HK-2 (cell line): ENCODE measurements around the gene SFXN3.

ENCODE experiments used
- DNase-seq: peaks from one replicate; pipeline ENCODE4 v3.0.0-alpha.2; 2018; ENCODE audit not compliant: unreplicated experiment

The SFXN3 gene

DNA sequence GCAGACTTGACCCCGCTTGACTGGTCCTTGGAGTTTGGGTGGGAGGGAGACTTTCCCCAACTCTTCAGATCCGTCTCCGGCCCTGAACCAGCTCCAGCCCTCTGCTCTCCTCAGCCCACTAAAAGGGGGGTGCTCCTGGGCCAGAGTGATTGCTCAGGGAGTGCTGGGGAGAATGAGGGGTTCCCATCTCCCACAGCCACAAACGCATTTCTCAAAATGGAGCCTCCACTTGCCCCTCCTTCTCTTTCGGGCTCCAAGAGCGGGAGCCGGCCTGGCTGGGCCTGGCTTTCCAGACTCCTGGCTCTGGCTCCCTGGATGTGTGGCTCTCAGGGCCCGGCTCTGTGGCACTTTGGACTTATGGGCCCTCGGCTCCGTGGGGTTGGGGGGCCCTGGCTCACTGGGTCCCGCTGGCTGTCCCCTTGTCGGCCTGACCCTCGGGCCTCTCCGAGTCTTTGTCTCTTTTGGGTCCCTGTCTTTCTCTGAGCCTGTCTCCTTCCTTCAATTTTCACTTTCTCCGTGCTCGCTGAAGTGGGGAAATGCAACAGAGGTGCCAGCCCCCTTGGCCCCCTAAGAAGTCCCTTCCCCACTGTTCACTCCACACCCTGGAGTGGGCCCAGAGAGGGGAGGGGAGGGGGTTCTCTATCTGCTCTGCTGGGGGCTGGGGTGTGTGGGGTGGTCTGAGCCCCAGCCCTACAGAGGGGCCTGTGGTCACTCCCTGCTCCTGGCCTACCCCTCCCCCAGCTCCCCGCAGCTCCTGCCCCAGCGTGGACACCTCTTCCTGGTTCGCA lies 30.7 kb upstream of the SFXN3 start:
- DNase-seq = no peak

DNA sequence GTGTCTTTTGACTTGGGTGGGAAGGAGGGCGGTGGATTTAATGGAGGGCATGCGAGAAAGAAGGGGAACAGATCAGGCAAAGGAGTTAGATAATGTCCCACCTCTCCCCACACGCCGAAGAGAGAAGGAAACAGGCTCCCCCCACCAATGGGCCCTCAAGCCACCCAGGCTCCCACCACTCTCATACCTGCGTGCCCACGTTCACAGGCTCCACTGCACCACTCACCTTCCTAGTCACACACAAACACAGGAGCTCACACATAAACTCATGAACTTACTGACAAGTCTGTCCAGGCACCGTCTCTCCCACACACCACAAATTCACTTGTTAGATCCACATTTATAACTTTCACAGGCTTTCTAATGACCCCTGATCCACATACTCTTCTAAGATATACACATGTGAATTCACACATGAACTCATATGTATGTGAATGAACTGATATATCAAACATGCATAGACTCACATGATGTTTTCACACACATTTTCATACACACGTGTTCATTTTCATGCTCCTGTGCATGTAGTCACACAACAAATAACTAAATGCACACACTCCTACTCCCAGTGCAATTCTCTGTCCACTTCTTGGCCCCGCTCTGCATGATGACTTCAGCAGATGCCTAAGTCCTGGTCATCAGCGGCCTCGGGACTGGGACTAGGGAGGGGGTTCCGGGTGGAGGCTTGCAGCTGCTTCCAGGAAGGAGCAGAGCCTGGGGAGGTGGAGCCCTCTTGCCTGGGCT lies 29.9 kb upstream of the SFXN3 start:
- peak; percentile 74 for DNase-seq

DNA sequence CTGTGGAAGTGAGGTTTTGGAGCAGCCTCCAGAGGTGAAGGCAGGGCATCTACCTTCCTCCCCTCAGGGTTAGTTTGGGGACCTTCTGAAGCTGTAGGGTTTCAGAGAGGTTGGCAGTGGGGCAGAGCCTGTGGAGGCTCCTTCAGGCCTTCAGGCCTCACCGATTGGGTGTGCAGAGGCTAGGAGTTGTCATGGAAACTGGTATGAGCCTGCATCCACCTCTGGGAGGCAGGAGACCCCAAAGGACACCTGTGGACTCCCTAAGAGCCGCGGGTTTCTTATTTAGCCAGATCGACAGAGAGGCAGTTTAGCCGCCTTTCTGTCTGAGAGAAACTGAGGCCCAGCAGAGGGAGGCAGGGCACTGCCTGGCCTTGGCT lies 29.4 kb upstream of the SFXN3 start:
- no peak for DNase-seq

DNA sequence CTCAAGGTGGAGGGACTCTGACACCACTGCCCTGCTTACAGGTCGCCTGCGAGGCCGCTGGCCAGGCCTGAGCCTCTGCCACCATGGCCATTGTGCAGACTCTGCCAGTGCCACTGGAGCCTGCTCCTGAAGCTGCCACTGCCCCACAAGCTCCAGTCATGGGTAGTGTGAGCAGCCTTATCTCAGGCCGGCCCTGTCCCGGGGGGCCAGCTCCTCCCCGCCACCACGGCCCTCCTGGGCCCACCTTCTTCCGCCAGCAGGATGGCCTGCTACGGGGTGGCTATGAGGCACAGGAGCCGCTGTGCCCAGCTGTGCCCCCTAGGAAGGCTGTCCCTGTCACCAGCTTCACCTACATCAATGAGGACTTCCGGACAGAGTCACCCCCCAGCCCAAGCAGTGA lies 28.6 kb upstream of the SFXN3 start:
- DNase-seq = no peak

DNA sequence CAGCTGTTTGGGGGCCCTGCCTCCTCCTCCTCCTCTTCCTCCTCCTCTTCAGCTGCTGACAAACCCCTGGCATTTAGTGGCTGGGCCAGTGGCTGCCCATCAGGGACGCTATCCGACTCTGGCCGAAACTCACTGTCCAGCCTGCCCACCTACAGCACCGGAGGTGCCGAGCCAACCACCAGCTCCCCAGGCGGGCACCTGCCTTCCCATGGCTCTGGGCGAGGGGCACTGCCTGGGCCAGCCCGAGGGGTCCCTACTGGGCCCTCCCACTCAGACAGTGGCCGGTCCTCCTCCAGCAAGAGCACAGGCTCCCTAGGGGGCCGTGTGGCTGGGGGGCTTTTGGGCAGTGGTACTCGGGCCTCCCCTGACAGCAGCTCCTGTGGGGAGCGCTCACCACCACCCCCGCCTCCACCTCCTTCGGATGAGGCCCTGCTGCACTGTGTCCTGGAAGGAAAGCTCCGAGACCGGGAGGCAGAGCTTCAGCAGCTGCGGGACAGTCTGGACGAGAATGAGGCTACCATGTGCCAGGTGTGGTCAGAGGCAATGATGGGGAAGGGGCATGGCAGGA lies 27.3 kb upstream of the SFXN3 start:
- DNase-seq = no peak

DNA sequence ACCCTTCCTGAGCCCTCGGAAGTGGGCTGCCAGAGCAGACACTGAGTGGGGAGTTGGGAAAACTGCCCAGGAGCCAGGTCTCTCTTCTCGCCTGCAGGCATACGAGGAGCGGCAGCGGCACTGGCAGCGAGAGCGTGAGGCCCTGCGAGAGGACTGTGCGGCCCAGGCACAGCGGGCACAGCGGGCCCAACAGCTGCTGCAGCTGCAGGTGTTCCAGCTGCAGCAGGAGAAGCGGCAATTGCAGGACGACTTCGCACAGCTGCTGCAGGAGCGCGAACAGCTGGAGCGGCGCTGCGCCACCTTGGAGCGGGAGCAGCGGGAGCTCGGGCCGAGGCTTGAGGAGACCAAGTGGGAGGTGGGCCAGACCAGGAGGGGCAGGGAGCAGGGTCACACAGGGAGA lies 25.7 kb upstream of the SFXN3 start:
- DNase-seq = no peak

DNA sequence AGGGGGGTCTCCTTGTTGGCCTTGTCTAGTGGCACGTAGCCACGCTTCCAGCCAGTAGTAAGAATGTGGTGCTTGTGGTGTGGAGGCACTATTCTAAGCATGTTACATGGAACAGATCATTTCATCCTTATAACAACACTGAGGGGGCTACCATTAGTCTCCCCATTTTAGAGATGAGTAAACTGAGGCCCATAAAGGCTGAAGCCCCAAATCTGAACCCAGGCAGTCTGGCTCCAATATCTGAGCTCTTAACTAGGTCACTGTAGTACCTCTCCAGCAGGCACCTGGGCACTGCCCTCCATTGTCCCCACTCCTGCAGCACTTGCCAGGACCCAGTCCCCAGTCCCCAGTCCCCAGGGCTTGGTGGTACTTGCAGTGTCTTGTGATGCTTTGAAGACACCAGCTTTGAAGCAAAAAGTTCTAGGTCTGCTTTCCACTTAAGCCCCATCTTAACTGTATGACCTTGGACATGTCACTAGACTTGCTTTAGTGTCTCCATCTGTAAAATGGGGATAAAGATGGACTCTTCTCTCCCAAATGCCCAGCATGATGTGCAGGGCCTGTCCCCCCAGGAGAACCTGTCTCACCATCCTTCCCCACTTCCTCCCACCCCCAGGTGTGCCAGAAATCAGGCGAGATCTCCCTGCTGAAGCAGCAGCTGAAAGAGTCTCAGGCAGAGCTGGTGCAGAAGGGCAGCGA lies 25.0 kb upstream of the SFXN3 start:
- no peak for DNase-seq

DNA sequence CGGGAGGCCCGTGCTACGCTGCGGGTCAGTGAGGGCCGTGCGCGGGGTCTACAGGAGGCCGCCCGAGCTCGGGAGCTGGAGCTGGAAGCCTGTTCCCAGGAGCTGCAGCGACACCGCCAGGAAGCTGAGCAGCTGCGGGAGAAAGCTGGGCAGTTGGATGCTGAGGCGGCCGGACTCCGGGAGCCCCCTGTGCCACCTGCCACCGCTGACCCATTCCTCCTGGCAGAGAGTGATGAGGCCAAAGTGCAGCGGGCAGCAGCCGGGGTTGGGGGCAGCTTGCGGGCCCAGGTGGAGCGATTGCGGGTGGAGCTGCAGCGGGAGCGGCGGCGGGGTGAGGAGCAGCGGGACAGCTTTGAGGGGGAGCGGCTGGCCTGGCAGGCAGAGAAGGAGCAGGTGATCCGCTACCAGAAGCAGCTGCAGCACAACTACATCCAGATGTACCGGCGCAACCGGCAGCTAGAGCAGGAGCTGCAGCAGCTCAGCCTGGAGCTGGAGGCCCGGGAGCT lies 24.4 kb upstream of the SFXN3 start:
- DNase-seq = no peak

DNA sequence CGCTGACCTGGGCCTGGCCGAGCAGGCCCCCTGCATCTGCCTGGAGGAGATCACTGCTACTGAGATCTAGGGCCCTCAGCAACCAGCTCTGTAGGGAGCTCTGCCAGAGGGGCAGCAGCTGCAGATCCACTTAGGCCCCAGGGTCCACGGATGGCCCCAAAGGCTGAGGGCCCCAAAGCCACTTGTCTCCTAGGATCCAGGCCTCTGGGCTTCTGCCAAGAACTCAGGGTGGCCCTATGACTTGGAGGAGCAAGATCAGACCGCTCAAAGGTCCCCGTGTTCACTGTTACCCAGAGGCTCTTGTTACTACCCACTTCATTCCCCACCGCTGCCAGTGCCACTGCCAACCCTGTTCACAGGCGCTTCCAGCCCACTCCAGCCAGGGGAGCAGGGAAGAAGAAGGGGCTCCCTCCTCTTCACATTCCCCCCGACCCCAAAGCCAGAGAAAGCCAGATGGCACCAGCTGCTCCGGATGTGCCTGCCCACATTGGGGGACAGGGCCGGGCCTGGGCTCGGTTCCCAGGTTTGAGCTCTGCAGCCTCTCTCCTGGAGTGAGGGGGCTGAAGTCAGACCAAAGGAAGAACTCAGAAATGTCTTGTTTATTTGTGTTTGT lies 23.8 kb upstream of the SFXN3 start:
- no peak for DNase-seq

DNA sequence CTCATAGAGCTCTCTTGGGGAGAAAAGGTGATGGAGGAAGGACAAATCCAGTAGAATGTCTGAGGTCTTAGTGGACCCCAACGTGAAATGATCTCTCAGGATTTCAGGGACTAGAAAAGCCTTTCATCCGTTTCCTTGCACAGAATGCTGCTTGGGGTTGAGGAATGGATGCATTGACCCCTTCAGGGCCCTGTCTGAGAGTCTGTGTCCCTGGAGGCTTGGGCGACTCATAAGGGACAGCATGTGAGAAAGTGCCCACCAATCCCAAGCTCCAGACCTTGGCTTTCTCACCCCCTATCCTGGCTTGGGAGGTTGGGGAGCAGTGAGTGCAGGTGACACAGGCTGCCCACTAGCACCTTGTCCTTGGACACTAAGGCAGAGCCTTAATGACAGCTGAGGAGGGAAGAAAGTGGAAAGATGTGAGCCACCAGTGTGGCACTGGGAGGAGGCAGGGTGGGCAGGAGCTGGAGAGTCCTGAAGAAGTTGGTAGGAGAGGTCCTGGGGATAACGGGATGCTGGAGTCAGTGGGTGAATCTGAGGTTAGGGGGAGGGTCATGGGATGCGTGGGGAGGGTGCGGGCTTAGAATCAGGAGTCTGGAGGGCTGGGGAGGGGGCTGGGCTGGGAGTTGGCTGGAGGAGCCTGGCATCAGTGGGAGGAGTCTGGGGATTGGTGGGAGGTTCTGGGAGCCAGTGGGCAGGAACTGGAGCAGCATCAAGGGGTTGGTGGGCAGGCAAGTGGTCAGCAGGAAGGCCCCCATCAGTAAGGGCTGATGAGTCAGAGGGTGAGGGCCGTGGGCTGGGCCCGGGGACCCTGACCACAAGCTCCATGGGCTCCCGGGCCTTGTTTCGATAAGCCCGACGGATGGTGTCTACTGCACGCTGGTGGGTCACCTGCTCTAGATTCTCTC lies 22.9 kb upstream of the SFXN3 start:
- no peak for DNase-seq

DNA sequence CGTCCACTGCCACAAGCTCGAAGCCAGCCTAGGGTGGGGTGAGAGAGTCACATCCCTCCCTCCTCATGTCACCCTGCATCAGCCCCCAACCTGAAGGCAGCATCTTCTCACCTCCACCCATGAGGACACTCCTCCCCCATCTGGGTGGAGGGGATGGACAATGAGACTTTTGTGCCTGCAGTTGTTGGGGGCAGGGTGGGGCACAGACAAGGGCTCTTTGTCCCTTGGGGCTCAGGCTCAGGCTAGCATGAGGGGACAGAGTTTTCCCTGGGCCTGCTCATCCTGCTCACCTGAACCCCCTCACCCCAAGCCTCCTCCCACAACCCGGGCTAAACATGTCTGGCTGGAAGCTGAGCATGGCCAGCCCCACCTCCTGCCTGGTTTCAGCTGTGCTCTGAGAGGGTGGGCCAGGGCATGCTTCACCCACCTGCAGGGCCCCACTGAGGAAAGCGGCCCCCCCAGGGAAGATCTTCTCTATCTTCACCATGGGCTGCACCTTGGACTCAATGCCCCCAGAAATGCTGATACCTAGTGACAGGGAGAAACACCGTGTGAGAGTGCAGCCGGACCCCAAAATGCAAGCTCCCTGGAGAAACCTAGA lies 22.1 kb upstream of the SFXN3 start:
- DNase-seq = no peak

DNA sequence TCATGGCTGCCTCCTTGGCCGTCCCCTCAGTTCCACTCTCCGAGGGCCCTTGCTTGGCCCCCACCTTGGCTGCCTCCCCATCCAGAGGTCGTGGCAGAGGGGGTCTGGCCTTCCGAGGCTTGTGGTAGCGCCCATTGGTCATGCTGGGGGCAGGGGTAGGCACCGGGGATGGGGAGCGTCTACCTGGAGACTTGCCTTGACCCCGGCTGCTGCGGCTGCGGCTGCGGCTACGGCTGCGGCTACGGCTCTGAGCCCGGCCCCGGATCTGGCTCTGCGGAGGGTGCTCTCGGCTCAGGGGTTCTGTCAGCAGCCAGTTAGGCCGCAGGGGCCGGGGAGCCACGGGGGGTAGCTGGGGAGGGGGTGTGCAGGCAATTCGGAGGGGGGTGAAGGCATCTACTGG lies 20.7 kb upstream of the SFXN3 start:
- no peak for DNase-seq

DNA sequence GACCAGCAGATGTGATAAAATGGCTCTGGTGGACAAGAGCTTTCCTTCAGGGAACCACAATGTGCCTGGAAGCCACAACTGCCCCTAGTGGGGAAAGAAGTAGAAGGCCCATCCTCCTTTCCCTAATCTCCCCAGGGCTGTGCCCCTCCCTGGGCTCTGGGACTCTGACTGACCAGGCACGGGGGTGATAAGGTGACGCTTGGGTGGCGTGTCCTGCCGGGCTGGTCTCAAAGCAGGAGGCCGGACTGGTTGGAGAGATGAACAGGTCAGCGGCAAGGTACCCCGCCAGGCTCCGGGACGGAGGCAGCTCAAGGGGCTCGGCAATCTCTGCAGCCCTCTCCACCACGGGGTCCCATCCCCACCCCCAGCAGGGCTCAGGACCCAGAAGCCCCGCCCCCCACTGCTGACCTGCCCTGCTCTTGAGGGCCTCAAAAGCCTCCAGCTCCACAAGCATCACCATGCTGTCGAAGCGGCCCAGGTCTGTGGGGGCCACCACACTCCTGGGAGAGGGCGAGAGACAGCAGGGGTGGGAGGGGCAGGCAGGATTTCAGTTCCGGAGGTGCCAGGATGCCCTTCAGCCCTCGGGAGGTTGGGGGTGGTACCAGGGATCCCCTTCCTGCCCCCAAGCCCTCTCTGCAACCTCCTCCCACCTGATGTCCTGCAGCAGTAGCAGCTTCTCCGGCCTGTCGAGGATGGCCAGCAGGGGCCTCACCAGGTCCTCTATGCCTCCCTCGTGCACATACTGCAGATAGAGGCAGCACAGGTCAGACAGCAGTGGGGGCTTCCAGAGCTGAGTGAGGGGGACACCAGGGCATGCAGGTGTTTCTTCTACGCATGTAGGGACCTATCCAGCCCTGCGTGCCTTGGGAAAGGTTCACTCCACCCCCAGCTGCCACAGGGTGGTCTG lies 19.3 kb upstream of the SFXN3 start:
- DNase-seq = no peak

DNA sequence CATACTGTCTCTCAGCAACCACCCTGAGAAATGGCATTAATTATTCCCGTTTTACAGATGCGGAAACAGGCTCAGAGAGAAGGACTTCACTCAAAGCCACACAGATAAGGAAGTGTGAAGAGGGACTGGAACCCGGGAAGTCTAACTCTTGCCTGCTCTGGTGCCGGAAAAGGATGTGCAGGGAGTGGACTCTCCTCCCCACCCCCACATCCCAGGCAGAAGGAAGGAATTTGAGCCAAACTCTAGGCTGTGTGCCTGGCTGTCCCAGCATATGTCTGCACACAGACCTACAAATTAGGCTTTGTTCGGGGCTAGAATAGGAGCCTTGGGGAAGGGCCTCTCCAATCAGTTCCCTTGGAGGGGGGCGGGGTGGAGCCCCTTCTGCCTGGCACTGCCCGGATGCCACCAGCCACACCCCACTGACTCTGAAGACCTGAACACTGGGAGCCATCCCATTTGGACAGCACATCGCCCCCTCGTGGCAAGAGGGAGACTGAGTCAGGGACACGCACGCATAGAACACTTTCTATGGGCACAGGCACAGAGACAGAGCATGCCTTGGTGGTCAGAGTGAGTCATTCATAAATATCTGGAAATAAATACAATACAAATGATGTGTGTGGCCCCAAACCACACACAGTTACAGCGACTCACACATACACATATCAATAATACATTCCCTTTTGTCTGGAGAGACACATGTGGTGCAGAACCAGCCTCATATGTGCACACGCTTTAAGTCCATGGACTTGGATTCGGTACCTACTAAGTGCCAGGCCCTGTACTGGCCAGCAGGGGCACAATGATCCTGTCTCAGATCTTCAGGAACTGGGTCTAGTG lies 18.3 kb upstream of the SFXN3 start:
- DNase-seq = peak; percentile 95

DNA sequence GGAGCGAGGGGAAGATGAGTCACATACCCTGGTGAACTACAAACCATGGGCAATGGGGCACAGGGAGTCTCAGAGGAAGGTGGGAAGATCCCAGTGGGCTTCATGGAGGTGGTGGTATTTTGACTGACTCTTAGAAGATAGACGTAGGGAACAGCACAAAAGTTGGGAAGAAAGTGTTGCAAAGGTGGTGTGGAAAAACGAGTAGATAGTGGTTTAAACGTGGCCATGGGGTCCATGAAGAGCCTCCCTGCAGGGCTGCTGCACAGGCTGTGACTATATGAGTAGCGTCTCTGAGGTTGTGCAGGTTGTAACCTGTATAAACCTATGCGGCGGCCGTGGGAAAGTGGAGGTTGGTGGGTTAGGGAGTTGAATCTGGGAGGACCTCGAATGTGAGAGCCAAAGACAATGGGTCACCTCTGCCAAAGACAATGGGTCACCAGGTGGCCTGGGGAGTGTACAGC lies 17.6 kb upstream of the SFXN3 start:
- DNase-seq = no peak

DNA sequence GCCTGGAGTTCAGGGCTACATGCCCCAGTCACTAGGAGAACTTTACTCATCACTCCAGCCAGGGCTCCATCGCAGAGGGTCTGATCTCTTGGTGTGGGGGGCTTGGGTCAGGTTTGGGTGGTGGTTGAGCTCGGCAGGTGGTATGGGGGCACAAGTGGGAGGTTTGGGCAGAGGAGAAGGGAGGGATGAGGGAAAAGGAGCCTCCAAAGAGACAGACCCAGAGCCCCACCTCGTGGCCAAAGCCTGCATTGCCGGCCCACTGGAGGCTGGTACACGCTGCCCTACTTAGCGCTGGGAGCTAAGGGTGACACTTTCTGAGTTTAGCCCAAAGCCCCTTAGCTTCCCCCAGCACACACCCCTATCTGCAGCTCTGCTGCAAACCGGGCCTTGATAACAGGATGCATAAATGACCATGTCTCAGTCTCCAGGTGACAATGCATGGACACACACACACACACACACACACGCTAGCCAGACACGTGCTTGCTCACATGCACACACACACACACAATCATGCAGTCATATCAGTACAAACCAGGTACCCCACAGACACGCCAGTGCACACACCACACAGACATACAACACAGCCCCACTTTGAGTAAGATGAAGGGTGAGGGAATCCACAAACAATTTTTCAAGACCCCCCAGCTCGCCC lies 16.7 kb upstream of the SFXN3 start:
- peak; percentile 84 for DNase-seq

DNA sequence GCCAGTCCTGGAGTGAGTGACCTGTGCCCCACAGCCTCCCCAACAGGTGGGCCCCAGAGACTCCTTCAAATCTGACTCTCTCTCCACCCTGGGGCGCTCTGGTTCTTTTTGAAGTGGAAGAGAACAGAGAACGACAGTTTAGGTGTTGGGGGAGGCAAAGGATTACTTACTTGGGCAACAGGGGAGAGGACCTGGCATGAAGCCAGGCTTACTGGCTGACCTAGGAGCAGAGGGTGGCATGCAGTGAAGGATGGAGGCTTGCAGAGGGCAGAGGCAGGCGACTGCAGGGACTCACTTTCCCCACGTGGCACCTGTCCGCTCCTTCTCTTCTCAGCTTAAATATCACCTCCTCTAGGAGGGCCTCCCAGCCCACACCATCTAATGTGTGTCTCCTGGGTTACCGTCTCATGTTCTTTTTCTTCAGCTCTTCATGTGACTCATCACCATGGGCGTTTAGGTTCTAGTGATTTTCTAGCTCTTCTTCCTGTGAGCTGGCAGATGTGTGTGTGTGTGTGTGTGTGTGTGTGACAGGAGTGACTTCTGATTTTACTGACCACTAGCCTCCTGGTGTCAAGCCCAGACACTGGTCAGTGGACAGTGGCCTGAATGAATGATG lies 16.0 kb upstream of the SFXN3 start:
- DNase-seq = peak; percentile 81
